ENCODE data around the gene GTPBP4.

- TF ChIP-seq CTCF (IDR thresholded peaks at IDR 0.05): no peak
- no peak for TF ChIP-seq POLR2A (IDR thresholded peaks at IDR 0.05)
These were observed 18.6 kb upstream of the GTPBP4 start for GRCh38 chr10:969473-970150.

Measured in right lobe of liver (tissue), 4 donors.